GM12878 (cell line): ENCODE measurements around the gene HTRA2. TPM values are rescaled to one million over a fixed set of nuclear protein-coding genes. Genes with fewer than 3 reads are reported as not detected.

Experiments
- ATAC-seq: fragments of 200-7000 bp; cut with Tn5 transposase; 3 replicates; pipeline ENCODE4 v1.9.1; 2020; ENCODE audit warnings: mild to moderate bottlenecking, moderate library complexity
- BruUV-seq: library from RNA; stranded (reverse); fragments of 400-500 nt; replicated peaks from 2 replicates; lab custom pipeline; 2021; lab: Mats Ljungman, UMichigan
- CTCF ChIA-PET: fragments of 300-600 bp; sonication (Branson Sonifier 250); formaldehyde crosslinking; extraction: SDS; loops from one replicate; lab custom pipeline; 2021; ENCODE audit warnings: inconsistent platforms; lab: Yijun Ruan, JAX
- POLR2A ChIA-PET: fragments of 350-600 bp; formaldehyde crosslinking; extraction: SDS; loops from one replicate; lab custom pipeline; 2021; ENCODE audit warnings: inconsistent platforms; lab: Charles Lee
- RAD21 ChIA-PET: fragments of 300-600 bp; sonication (Branson Sonifier 250); formaldehyde crosslinking; loops from one replicate; lab custom pipeline; 2023; ENCODE audit warnings: antibody characterized with exemption; ENCODE audit not compliant: unreplicated experiment; lab: Charles Lee
- SMC1A ChIA-PET: fragments of 300-600 bp; sonication (Branson Sonifier 250); formaldehyde crosslinking; loops from one replicate; lab custom pipeline; 2023; ENCODE audit not compliant: unreplicated experiment, uncharacterized antibody; lab: Charles Lee
- DNase-seq: peaks from one replicate; pipeline ENCODE4 v3.0.0-alpha.2; 2011; ENCODE audit warnings: low read depth, low spot score
- FAIRE-seq: peaks from 3 replicates; lab custom pipeline; 2011; peaks lifted over from hg19 to GRCh38; lab: Jason Lieb, UNC
- H2AFZ ChIP-seq: 2 replicates; pipeline ENCODE4 v1.6.0; 2011; ENCODE audit warnings: low read depth, low read length, control low read depth; ENCODE audit not compliant: control insufficient read depth
- H3K27ac ChIP-seq: 2 replicates; pipeline ENCODE4 v1.5.1; 2011; ENCODE audit warnings: control low read depth; ENCODE audit not compliant: control insufficient read depth, insufficient read depth
- H3K27me3 ChIP-seq, 2 experiments: replicated peaks in 1 of 2; 2 replicates each; pipeline versions ENCODE4 v1.6.0 to v1.6.1; 2011; ENCODE audit warnings: low read length in 1 of 2; ENCODE audit not compliant: control insufficient read depth in 2 of 2, insufficient read depth in 2 of 2
- H3K36me3 ChIP-seq, 2 experiments: 2 replicates each; pipeline ENCODE4 v1.5.1; 2011; ENCODE audit warnings: low read length in 1 of 2; ENCODE audit not compliant: control insufficient read depth in 2 of 2, insufficient read depth in 2 of 2
- H3K4me1 ChIP-seq: 2 replicates; pipeline ENCODE4 v1.6.1; 2011; ENCODE audit warnings: mild to moderate bottlenecking, low read length, moderate library complexity, mixed read lengths; ENCODE audit not compliant: control insufficient read depth, insufficient read depth
- H3K4me2 ChIP-seq: 2 replicates; pipeline ENCODE4 v1.6.0; 2011; ENCODE audit warnings: control low read depth; ENCODE audit not compliant: control insufficient read depth, insufficient read depth
- H3K4me3 ChIP-seq: fragments of 200-600 bp; sonication (generic); 2 replicates; pipeline ENCODE4 v1.5.1; 2016
- H3K79me2 ChIP-seq: 2 replicates; pipeline ENCODE4 v1.6.0; 2011; ENCODE audit warnings: low read length; ENCODE audit not compliant: control insufficient read depth, insufficient read depth
- H3K9ac ChIP-seq: 2 replicates; pipeline ENCODE4 v1.8.0; 2011; ENCODE audit warnings: low read length, control low read depth, mixed read lengths; ENCODE audit not compliant: control insufficient read depth, insufficient read depth
- H3K9me3 ChIP-seq: replicated peaks from 3 replicates; pipeline ENCODE4 v1.5.1; 2011; ENCODE audit warnings: mild to moderate bottlenecking, low read length; ENCODE audit not compliant: control insufficient read depth, insufficient read depth
- H4K20me1 ChIP-seq: 2 replicates; pipeline ENCODE4 v1.6.0; 2011; ENCODE audit not compliant: control insufficient read depth, insufficient read depth
- CHD1 ChIP-seq: IDR thresholded peaks from 2 replicates; pipeline ENCODE4 v1.6.1; 2012; ENCODE audit warnings: low read depth, low read length, improper control_type of control experiment
- E2F8 ChIP-seq: fragments of 450-650 bp; IDR thresholded peaks from 2 replicates; pipeline ENCODE4 v1.6.1; 2018; ENCODE audit warnings: mild to moderate bottlenecking, low read depth, moderate library complexity; ENCODE audit not compliant: partially characterized antibody
- NKRF ChIP-seq: fragments of 450-650 bp; conservative IDR thresholded peaks from 2 replicates; pipeline ENCODE4 v1.6.1; 2017; ENCODE audit warnings: mild to moderate bottlenecking, moderate library complexity
- NR2F1 ChIP-seq: fragments of 450-650 bp; conservative IDR thresholded peaks from 2 replicates; pipeline ENCODE4 v1.6.1; 2017; ENCODE audit warnings: mild to moderate bottlenecking
- PKNOX1 ChIP-seq: fragments of 450-650 bp; IDR thresholded peaks from 2 replicates; pipeline ENCODE4 v1.6.1; 2016; ENCODE audit warnings: mild to moderate bottlenecking
- RAD21 ChIP-seq: IDR thresholded peaks from 2 replicates; pipeline ENCODE4 v1.6.1; 2011; ENCODE audit warnings: mild to moderate bottlenecking, low read depth, low read length, moderate library complexity; ENCODE audit not compliant: insufficient read depth
- RAD51 ChIP-seq: fragments of 450-650 bp; IDR thresholded peaks from 2 replicates; pipeline ENCODE4 v1.6.1; 2016; ENCODE audit warnings: moderate library complexity, mild to moderate bottlenecking, inconsistent platforms
- ZBTB4 ChIP-seq: fragments of 450-650 bp; formaldehyde crosslinking; IDR thresholded peaks from 2 replicates; pipeline ENCODE4 v1.4.0; 2022; ENCODE audit warnings: mild to moderate bottlenecking, moderate library complexity
- whole genome bisulfite sequencing: methylation state at CpG from one replicate; pipeline ENCODE4 v1.1.6; 2016; ENCODE audit warnings: low lambda C conversion rate; ENCODE audit not compliant: insufficient replicate concordance, insufficient coverage; ENCODE audit errors: missing lambda C conversion rate; 5-methylcytosine and 5-hydroxymethylcytosine counted together
- in situ Hi-C: fragments of 300-500 bp; cut with MboI; formaldehyde crosslinking; loops from 9 replicates; pipeline ENCODE4 v1.14.3; 2018; ENCODE audit warnings: mixed read lengths
- intact Hi-C: fragments of 100-400 bp; cut with micrococcal nuclease; formaldehyde crosslinking; loops from one replicate; pipeline ENCODE4 v1.14.2; 2022; ENCODE audit not compliant: unreplicated experiment
- polyA plus RNA-seq, 11 experiments: library from polyadenylated mRNA; depleted of rRNA in 4 of 11; unstranded in 6 of 11; stranded (reverse) in 5 of 11; fragments of >200 nt; fragmentation: Nextera tagmentation in 4 of 11; fragmentation: Illumina TruSeq in 1 of 11; extraction: Ambion mirVana in 4 of 11; extraction: Trizol in 1 of 11; gene quantifications; 1 replicate in 1 of 11; 2 replicates in 10 of 11; pipeline versions ENCODE4 v1.2.1 to v1.2.3, GENCODE V29; 2011 to 2016; ENCODE audit warnings: inconsistent platforms in 2 of 11, missing spikeins in 2 of 11, low read depth in 1 of 11
- total RNA-seq, 4 experiments: library from RNA; depleted of rRNA in 3 of 4; stranded (reverse); fragments of >200 nt in 3 of 4; fragmentation: Illumina TruSeq in 1 of 4; extraction: Trizol in 1 of 4; gene quantifications; 2 replicates each; pipeline versions ENCODE4 v1.2.1 to v1.2.3, GENCODE V29; 2013 to 2021
- TF ChIP-seq, protein P1 (sequence below), 3 experiments: IDR thresholded peaks in 2 of 3; conservative IDR thresholded peaks in 1 of 3; 2 replicates each; pipeline ENCODE4 v1.5.1; 2011; ENCODE audit warnings: low read depth in 3 of 3, low read length in 3 of 3, mild to moderate bottlenecking in 3 of 3, control low read depth in 2 of 3, moderate library complexity in 2 of 3, inconsistent platforms in 1 of 3, mixed read lengths in 1 of 3; ENCODE audit not compliant: control insufficient read depth in 2 of 3, insufficient read depth in 1 of 3; ENCODE audit errors: extremely low read depth in 1 of 3

The HTRA2 gene
- total and polyA plus RNA-seq, 10 of the 15 experiments (the other 5 are each of a cell fraction or from before 2014, with no cell fraction given) = 42.3 to 73.9 (median 54.6) TPM

GRCh38 chr2:74572178-74572925 is 42.6 kb downstream of the HTRA2 start:
- Histone ChIP-seq H2AFZ (peak overlapping the region; percentile 35), H3K27ac (peak overlapping the region; percentile 83)
- BruUV-seq = no TSS peak
- TF ChIP-seq RAD21 = peak; percentile 35; the same call in 1 of the 2 replicates
- TF ChIP-seq, protein P1, sequence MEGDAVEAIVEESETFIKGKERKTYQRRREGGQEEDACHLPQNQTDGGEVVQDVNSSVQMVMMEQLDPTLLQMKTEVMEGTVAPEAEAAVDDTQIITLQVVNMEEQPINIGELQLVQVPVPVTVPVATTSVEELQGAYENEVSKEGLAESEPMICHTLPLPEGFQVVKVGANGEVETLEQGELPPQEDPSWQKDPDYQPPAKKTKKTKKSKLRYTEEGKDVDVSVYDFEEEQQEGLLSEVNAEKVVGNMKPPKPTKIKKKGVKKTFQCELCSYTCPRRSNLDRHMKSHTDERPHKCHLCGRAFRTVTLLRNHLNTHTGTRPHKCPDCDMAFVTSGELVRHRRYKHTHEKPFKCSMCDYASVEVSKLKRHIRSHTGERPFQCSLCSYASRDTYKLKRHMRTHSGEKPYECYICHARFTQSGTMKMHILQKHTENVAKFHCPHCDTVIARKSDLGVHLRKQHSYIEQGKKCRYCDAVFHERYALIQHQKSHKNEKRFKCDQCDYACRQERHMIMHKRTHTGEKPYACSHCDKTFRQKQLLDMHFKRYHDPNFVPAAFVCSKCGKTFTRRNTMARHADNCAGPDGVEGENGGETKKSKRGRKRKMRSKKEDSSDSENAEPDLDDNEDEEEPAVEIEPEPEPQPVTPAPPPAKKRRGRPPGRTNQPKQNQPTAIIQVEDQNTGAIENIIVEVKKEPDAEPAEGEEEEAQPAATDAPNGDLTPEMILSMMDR (IDR thresholded peaks at IDR 0.05 in 2 of 3, conservative IDR thresholded peaks at IDR 0.05 in 1 of 3; ENCODE audit: control insufficient read depth in 2 of 3, extremely low read depth in 1 of 3, insufficient read depth in 1 of 3, low read depth in 3 of 3, low read length in 3 of 3) = peak; percentile 4 to 46 (median 46); a peak in 3 of 6 replicates
- TF ChIP-seq E2F8 = no peak
- no peak for TF ChIP-seq PKNOX1
- no peak for TF ChIP-seq CHD1
- no peak for TF ChIP-seq ZBTB4 (CRISPR knock-in tag)
- TF ChIP-seq RAD51 = no peak
- peak; percentile 74 for TF ChIP-seq NR2F1
- TF ChIP-seq NKRF = no peak

More at GRCh38 chr2:74572178-74572925, 42.6 kb downstream of the HTRA2 start:
- DNase-seq (no peak), FAIRE-seq (no peak), ATAC-seq (peak; percentile 38)
- ChIA-PET RAD21 (interaction anchor here (1.0 to 10.3 kb wide), 8 partner anchors 15 to 114 kb away, joined by 3 to 152 read pairs (median 5); partner anchors contain the start of genes AUP1, CCDC142, HTRA2 and LOXL3), CTCF (interaction anchor here (0.7 to 17.4 kb wide), 13 partner anchors 15 to 116 kb away, joined by 4 to 281 read pairs (median 4); partner anchors contain the start of genes AUP1, CCDC142, HTRA2 and LOXL3), POLR2A (interaction anchor here (0.6 to 25.0 kb wide), 8 partner anchors 13 to 387 kb away, joined by 3 to 441 read pairs (median 5); partner anchors contain the start of genes CCDC142, DOK1, LOXL3 and PCGF1), SMC1A (interaction anchor here (0.6 to 16.6 kb wide), 10 partner anchors 14 to 99 kb away, joined by 3 to 371 read pairs (median 5); partner anchors contain the start of gene MRPL53)
- H3K9me3 ChIP-seq = no peaks in the 10 kb centered on the region
- no peak overlapping the region for H3K9ac ChIP-seq
- H3K4me2 ChIP-seq = peak overlapping the region; percentile 30; the same call in 1 of the 2 replicates
- H3K36me3 ChIP-seq = no peaks in the 10 kb centered on the region
- intact Hi-C loops = no loop called here
- in situ Hi-C loops = no loop called here
- H4K20me1 ChIP-seq = no peaks in the 10 kb centered on the region
- WGBS = 0% methylated on average over 3 of the region's 3 CpGs
- H3K4me1 ChIP-seq = peaks cover 79% of the 10 kb centered on the region
- H3K4me3 ChIP-seq = no peak overlapping the region
- no peaks in the 10 kb centered on the region for H3K79me2 ChIP-seq
- no peaks in the 10 kb centered on the region for H3K27me3 ChIP-seq
